K562 (cell line): ENCODE measurements around the gene SLC2A13. TPM values are rescaled to one million over a fixed set of nuclear protein-coding genes. Genes with fewer than 3 reads are reported as not detected.
A peak's percentile ranks its signal among the peaks of the same experiment; 100 is the strongest.

ENCODE experiments used
- ATF1 ChIP-seq, 2 experiments: fragments of 450-650 bp in 1 of 2; IDR thresholded peaks; 2 replicates each; pipeline ENCODE4 v1.6.1; 2016; ENCODE audit warnings: missing compliant biosample characterization in 1 of 2, missing genetic modification characterization in 1 of 2
- BHLHE40 ChIP-seq: IDR thresholded peaks from 2 replicates; pipeline ENCODE4 v1.6.1; 2011; ENCODE audit warnings: low read length, improper control_type of control experiment
- CBX2 ChIP-seq: fragments of 200-600 bp; sonication (generic); IDR thresholded peaks from one replicate; pipeline ENCODE4 v1.6.1; 2012; ENCODE audit warnings: mild to moderate bottlenecking, low read length, inconsistent platforms; ENCODE audit not compliant: insufficient read depth, poor library complexity, severe bottlenecking
- HDAC1 ChIP-seq, 2 experiments: fragments of 450-650 bp; IDR thresholded peaks; 2 replicates each; pipeline ENCODE4 v1.6.1; 2016 to 2017; ENCODE audit warnings: inconsistent platforms in 1 of 2, mild to moderate bottlenecking in 1 of 2, moderate library complexity in 1 of 2
- HDAC8 ChIP-seq: fragments of 450-650 bp; IDR thresholded peaks from 2 replicates; pipeline ENCODE4 v1.6.1; 2016; ENCODE audit warnings: mild to moderate bottlenecking, missing genetic modification characterization, moderate library complexity, missing compliant biosample characterization
- HOXB6 ChIP-seq: fragments of 250-450 bp; sonication (Bioruptor Pico); IDR thresholded peaks from 2 replicates; pipeline ENCODE4 v1.5.1; 2022; ENCODE audit warnings: mild to moderate bottlenecking, borderline replicate concordance
- LCOR ChIP-seq: sonication (generic); formaldehyde crosslinking; IDR thresholded peaks from 2 replicates; pipeline ENCODE4 v1.8.0; 2022; ENCODE audit warnings: mild to moderate bottlenecking, missing genetic modification reagents
- POLR3A ChIP-seq: IDR thresholded peaks from 2 replicates; pipeline ENCODE4 v1.6.1; 2011; ENCODE audit warnings: borderline replicate concordance, mild to moderate bottlenecking, moderate library complexity; ENCODE audit not compliant: insufficient read length, insufficient read depth; ENCODE audit errors: extremely low read depth
- RAD21 ChIP-seq, 2 experiments: fragments of 250-450 bp in 1 of 2; fragments of 450-650 bp in 1 of 2; sonication (Bioruptor Pico) in 1 of 2; formaldehyde crosslinking in 1 of 2; IDR thresholded peaks in 1 of 2; conservative IDR thresholded peaks in 1 of 2; 2 replicates each; pipeline versions ENCODE4 v1.4.0 to v1.8.0; 2020 to 2022; ENCODE audit warnings: mild to moderate bottlenecking in 2 of 2, moderate library complexity in 1 of 2
- RBM25 ChIP-seq: fragments of 200-400 bp; formaldehyde crosslinking; IDR thresholded peaks from 2 replicates; pipeline ENCODE4 v1.6.1; 2018; ENCODE audit warnings: low read length, low read depth, moderate library complexity; ENCODE audit not compliant: severe bottlenecking
- RCOR1 ChIP-seq, 2 experiments: IDR thresholded peaks; 2 replicates each; pipeline ENCODE4 v1.6.1; 2012; ENCODE audit warnings: low read depth in 2 of 2, low read length in 2 of 2, borderline replicate concordance in 1 of 2, improper control_type of control experiment in 1 of 2
- SETDB1 ChIP-seq: IDR thresholded peaks from one replicate; pipeline ENCODE4 v1.6.1; 2012; ENCODE audit warnings: low read length, control low read depth, inconsistent platforms
- SP1 ChIP-seq: sonication (generic); formaldehyde crosslinking; IDR thresholded peaks from 2 replicates; pipeline ENCODE4 v1.8.1; 2022; ENCODE audit warnings: mild to moderate bottlenecking, missing genetic modification reagents
- TEAD4 ChIP-seq, 2 experiments: sonication (generic) in 1 of 2; formaldehyde crosslinking in 1 of 2; IDR thresholded peaks; 2 replicates each; pipeline versions ENCODE4 v1.6.1 to v1.8.0; 2012 to 2022; ENCODE audit warnings: borderline replicate concordance in 1 of 2, inconsistent platforms in 1 of 2, low read length in 1 of 2, mild to moderate bottlenecking in 1 of 2, missing genetic modification reagents in 1 of 2
- THRAP3 ChIP-seq: fragments of 450-650 bp; IDR thresholded peaks from 2 replicates; pipeline ENCODE4 v1.6.1; 2016; ENCODE audit warnings: mild to moderate bottlenecking, inconsistent platforms, borderline replicate concordance
- ZFP1 ChIP-seq: fragments of 450-650 bp; formaldehyde crosslinking; IDR thresholded peaks from 2 replicates; pipeline ENCODE4 v1.4.0; 2020; ENCODE audit warnings: mild to moderate bottlenecking, mixed read lengths
- ZNF12 ChIP-seq: sonication (generic); formaldehyde crosslinking; IDR thresholded peaks from 2 replicates; pipeline ENCODE4 v1.4.0; 2020; ENCODE audit warnings: mild to moderate bottlenecking, missing genetic modification reagents
- polyA plus RNA-seq, 8 experiments: library from polyadenylated mRNA; depleted of rRNA in 4 of 8; stranded (reverse) in 5 of 8; unstranded in 3 of 8; fragments of >200 nt; fragmentation: Nextera tagmentation in 2 of 8; fragmentation: Illumina TruSeq in 1 of 8; extraction: Ambion mirVana in 2 of 8; extraction: Trizol in 1 of 8; gene quantifications; 2 replicates each; pipeline versions ENCODE4 v1.2.1 to v1.2.3, GENCODE V29; 2011 to 2014; ENCODE audit warnings: inconsistent platforms in 1 of 8, missing spikeins in 1 of 8
- total RNA-seq, 7 experiments: library from RNA; depleted of rRNA in 6 of 7; stranded (reverse); fragments of >200 nt in 6 of 7; fragmentation: Illumina TruSeq in 2 of 7; extraction: Trizol in 2 of 7; gene quantifications; 2 replicates each; pipeline versions ENCODE4 v1.2.1 to v1.2.3, GENCODE V29; 2011 to 2021; ENCODE audit warnings: low replicate concordance in 1 of 7
- TF ChIP-seq, protein P1 (sequence below), 2 experiments: IDR thresholded peaks in 1 of 2; conservative IDR thresholded peaks in 1 of 2; 2 replicates each; pipeline ENCODE4 v1.6.1; 2016; ENCODE audit warnings: low read depth in 2 of 2, mild to moderate bottlenecking in 1 of 2, missing compliant biosample characterization in 1 of 2, missing genetic modification characterization in 1 of 2, moderate library complexity in 1 of 2
- TF ChIP-seq, protein P2 (sequence below): fragments of 450-650 bp; formaldehyde crosslinking; IDR thresholded peaks from 2 replicates; pipeline ENCODE4 v1.4.0; 2022; ENCODE audit warnings: missing genetic modification characterization
- TF ChIP-seq, protein P3 (sequence below): fragments of 250-450 bp; sonication (Bioruptor Pico); IDR thresholded peaks from 2 replicates; pipeline ENCODE4 v1.8.0; 2021; ENCODE audit warnings: mild to moderate bottlenecking, moderate library complexity
- TF ChIP-seq, protein P4 (sequence below): fragments of 450-650 bp; IDR thresholded peaks from 2 replicates; pipeline ENCODE4 v1.6.1; 2017; ENCODE audit warnings: antibody characterized with exemption

SLC2A13 gene
- total and polyA plus RNA-seq, 9 of the 15 experiments (the other 6 are each of a cell fraction or from before 2014, with no cell fraction given) = 1.7 to 12.4 (median 9.0) TPM

DNA sequence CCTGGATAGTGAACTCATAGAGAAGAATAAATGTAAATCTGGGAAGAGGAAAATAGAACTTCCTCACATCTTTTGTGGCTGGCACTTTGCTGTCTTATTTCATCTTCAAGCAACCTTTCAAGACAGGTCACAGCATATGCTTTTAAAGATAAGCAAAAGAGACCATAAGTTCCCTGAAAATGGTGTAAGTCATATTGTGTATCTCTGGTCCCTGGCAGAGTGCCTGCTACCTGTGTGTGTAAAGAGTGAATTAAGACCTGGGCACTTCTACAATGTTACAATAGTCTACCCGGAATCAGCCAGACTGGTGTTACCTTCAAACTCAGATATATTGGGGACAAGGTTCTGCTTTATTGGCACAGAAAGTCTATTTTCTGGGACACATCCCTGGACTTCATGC lies 168.8 kb downstream of the SLC2A13 start (continued):
- TF ChIP-seq ATF1 (CRISPR knock-in tag; IDR thresholded peaks at IDR 0.05) (no peak), ATF1 (tag; IDR thresholded peaks at IDR 0.05) (no peak), RBM25 (no peak), HDAC8 (tag) (no peak), SETDB1 (no peak), RAD21 (CRISPR knock-in tag; conservative IDR thresholded peaks at IDR 0.05 in 1 of 2, IDR thresholded peaks at IDR 0.05 in 1 of 2) (no peak), THRAP3 (no peak), TEAD4 (IDR thresholded peaks at IDR 0.05; ENCODE audit: low read length) (peak; percentile 78), TEAD4 (CRISPR knock-in tag; IDR thresholded peaks at IDR 0.05; ENCODE audit: borderline replicate concordance) (no peak), POLR3A (no peak), HDAC1 (IDR thresholded peaks at IDR 0.05) (no peak), RCOR1 (IDR thresholded peaks at IDR 0.05; ENCODE audit: borderline replicate concordance in 1 of 2, low read depth in 2 of 2, low read length in 2 of 2) (0 out of 4 replicates have a peak, but pooled peaks of 1 of the 2 experiments have one; percentile 20), ZFP1 (CRISPR knock-in tag) (no peak), SP1 (CRISPR knock-in tag) (no peak), CBX2 (no peak), LCOR (CRISPR knock-in tag) (no peak), HOXB6 (CRISPR knock-in tag) (no peak), ZNF12 (CRISPR knock-in tag) (no peak), BHLHE40 (no peak)
- TF ChIP-seq, protein P1, sequence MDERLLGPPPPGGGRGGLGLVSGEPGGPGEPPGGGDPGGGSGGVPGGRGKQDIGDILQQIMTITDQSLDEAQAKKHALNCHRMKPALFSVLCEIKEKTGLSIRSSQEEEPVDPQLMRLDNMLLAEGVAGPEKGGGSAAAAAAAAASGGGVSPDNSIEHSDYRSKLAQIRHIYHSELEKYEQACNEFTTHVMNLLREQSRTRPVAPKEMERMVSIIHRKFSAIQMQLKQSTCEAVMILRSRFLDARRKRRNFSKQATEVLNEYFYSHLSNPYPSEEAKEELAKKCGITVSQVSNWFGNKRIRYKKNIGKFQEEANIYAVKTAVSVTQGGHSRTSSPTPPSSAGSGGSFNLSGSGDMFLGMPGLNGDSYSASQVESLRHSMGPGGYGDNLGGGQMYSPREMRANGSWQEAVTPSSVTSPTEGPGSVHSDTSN (CRISPR knock-in tag; IDR thresholded peaks at IDR 0.05; ENCODE audit: low read depth) = no peak
- TF ChIP-seq, protein P1 (tag; conservative IDR thresholded peaks at IDR 0.05; ENCODE audit: low read depth) = peak; percentile 69
- TF ChIP-seq, protein P2, sequence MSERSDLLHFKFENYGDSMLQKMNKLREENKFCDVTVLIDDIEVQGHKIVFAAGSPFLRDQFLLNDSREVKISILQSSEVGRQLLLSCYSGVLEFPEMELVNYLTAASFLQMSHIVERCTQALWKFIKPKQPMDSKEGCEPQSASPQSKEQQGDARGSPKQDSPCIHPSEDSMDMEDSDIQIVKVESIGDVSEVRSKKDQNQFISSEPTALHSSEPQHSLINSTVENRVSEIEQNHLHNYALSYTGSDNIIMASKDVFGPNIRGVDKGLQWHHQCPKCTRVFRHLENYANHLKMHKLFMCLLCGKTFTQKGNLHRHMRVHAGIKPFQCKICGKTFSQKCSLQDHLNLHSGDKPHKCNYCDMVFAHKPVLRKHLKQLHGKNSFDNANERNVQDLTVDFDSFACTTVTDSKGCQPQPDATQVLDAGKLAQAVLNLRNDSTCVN = no peak
- TF ChIP-seq, protein P3, sequence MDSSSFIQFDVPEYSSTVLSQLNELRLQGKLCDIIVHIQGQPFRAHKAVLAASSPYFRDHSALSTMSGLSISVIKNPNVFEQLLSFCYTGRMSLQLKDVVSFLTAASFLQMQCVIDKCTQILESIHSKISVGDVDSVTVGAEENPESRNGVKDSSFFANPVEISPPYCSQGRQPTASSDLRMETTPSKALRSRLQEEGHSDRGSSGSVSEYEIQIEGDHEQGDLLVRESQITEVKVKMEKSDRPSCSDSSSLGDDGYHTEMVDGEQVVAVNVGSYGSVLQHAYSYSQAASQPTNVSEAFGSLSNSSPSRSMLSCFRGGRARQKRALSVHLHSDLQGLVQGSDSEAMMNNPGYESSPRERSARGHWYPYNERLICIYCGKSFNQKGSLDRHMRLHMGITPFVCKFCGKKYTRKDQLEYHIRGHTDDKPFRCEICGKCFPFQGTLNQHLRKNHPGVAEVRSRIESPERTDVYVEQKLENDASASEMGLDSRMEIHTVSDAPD (CRISPR knock-in tag) = no peak
- TF ChIP-seq, protein P4, sequence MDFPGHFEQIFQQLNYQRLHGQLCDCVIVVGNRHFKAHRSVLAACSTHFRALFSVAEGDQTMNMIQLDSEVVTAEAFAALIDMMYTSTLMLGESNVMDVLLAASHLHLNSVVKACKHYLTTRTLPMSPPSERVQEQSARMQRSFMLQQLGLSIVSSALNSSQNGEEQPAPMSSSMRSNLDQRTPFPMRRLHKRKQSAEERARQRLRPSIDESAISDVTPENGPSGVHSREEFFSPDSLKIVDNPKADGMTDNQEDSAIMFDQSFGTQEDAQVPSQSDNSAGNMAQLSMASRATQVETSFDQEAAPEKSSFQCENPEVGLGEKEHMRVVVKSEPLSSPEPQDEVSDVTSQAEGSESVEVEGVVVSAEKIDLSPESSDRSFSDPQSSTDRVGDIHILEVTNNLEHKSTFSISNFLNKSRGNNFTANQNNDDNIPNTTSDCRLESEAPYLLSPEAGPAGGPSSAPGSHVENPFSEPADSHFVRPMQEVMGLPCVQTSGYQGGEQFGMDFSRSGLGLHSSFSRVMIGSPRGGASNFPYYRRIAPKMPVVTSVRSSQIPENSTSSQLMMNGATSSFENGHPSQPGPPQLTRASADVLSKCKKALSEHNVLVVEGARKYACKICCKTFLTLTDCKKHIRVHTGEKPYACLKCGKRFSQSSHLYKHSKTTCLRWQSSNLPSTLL = no peak
